Neural cell (in vitro differentiated cells): Measurements from ENCODE around the gene MYO15A. TPM values are rescaled to one million over a fixed set of nuclear protein-coding genes. Genes with fewer than 3 reads are reported as not detected.

Experiments
- H2AFZ ChIP-seq: fragments of 200-600, 300-800 bp; sonication (generic), shearing (Covaris generic); 2 replicates; pipeline ENCODE4 v1.6.0; 2014; ENCODE audit warnings: low read depth, mild to moderate bottlenecking, antibody characterized with exemption, low read length, moderate library complexity
- H3F3A ChIP-seq: fragments of 200-600 bp; shearing (Covaris generic); 2 replicates; pipeline ENCODE4 v1.6.1; 2016; ENCODE audit warnings: mild to moderate bottlenecking, moderate library complexity, mixed read lengths, antibody characterized with exemption, low read length; ENCODE audit not compliant: insufficient read depth, poor library complexity, severe bottlenecking
- H3K27ac ChIP-seq: fragments of 200-600, 300-800 bp; sonication (generic), shearing (Covaris generic); 2 replicates; pipeline ENCODE4 v1.5.1; 2014; ENCODE audit warnings: mild to moderate bottlenecking, low read length, moderate library complexity
- H3K27me3 ChIP-seq: fragments of 300-800, 200-600 bp; sonication (generic), shearing (Covaris generic); 2 replicates; pipeline ENCODE4 v1.6.0; 2014; ENCODE audit warnings: mild to moderate bottlenecking, low read depth, low read length, moderate library complexity; ENCODE audit not compliant: insufficient read depth
- H3K36me3 ChIP-seq: fragments of 300-800, 200-600 bp; sonication (generic), shearing (Covaris generic); 2 replicates; pipeline ENCODE4 v1.5.1; 2014; ENCODE audit warnings: mild to moderate bottlenecking, antibody characterized with exemption, low read length, moderate library complexity; ENCODE audit not compliant: insufficient read depth
- H3K4me2 ChIP-seq: fragments of 300-800, 200-600 bp; sonication (generic), shearing (Covaris generic); 2 replicates; pipeline ENCODE4 v1.6.0; 2014; ENCODE audit warnings: mild to moderate bottlenecking, low read length
- H3K4me3 ChIP-seq: fragments of 300-800, 200-600 bp; sonication (generic), shearing (Covaris generic); 2 replicates; pipeline ENCODE4 v1.5.1; 2014; ENCODE audit warnings: mild to moderate bottlenecking, low read length, moderate library complexity
- H3K79me2 ChIP-seq: fragments of 200-600 bp; shearing (Covaris generic); replicated peaks from 2 replicates; pipeline ENCODE4 v1.6.0; 2014; ENCODE audit warnings: mild to moderate bottlenecking, low read length, moderate library complexity; ENCODE audit not compliant: insufficient read depth
- H3K9ac ChIP-seq: fragments of 300-800, 200-600 bp; sonication (generic), shearing (Covaris generic); 2 replicates; pipeline ENCODE4 v1.6.1; 2016; ENCODE audit warnings: mild to moderate bottlenecking, low read length, mixed read lengths
- H3K9me2 ChIP-seq: fragments of 200-600 bp; shearing (Covaris generic); 2 replicates; pipeline ENCODE4 v1.6.1; 2016; ENCODE audit warnings: mild to moderate bottlenecking, low read length, mixed read lengths; ENCODE audit not compliant: insufficient read depth
- H3K9me3 ChIP-seq: fragments of 200-600, 300-800 bp; sonication (generic), shearing (Covaris generic); 2 replicates; pipeline ENCODE4 v1.6.1; 2016; ENCODE audit warnings: mild to moderate bottlenecking, mixed run types, low read length, moderate library complexity, mixed read lengths
- H4K20me1 ChIP-seq: fragments of 200-600 bp; shearing (Covaris generic); 2 replicates; pipeline ENCODE4 v1.6.1; 2016; ENCODE audit warnings: mild to moderate bottlenecking, mixed run types; ENCODE audit not compliant: insufficient read depth
- CTCF ChIP-seq: fragments of 450-650 bp; IDR thresholded peaks from 2 replicates; pipeline ENCODE4 v1.5.1; 2014; ENCODE audit warnings: antibody characterized with exemption, mild to moderate bottlenecking, moderate library complexity; ENCODE audit not compliant: poor library complexity, severe bottlenecking
- EP300 ChIP-seq: fragments of 450-650 bp; conservative IDR thresholded peaks from 2 replicates; pipeline ENCODE4 v1.6.1; 2014; ENCODE audit warnings: antibody characterized with exemption, mild to moderate bottlenecking, moderate library complexity; ENCODE audit not compliant: poor library complexity, severe bottlenecking
- EZH2 ChIP-seq: fragments of 200-600, 300-800 bp; shearing (Covaris generic), sonication (generic); IDR thresholded peaks from 2 replicates; pipeline ENCODE4 v1.6.1; 2014; ENCODE audit warnings: antibody characterized with exemption, low read length, borderline replicate concordance, mild to moderate bottlenecking; ENCODE audit not compliant: insufficient read depth, poor library complexity, severe bottlenecking
- MXI1 ChIP-seq: fragments of 450-650 bp; conservative IDR thresholded peaks from 2 replicates; pipeline ENCODE4 v1.6.1; 2014; ENCODE audit warnings: antibody characterized with exemption, mild to moderate bottlenecking; ENCODE audit not compliant: poor library complexity, severe bottlenecking
- POLR2AphosphoS5 ChIP-seq: IDR thresholded peaks from 2 replicates; pipeline ENCODE4 v1.6.1; 2012
- RAD21 ChIP-seq: fragments of 450-650 bp; conservative IDR thresholded peaks from 2 replicates; pipeline ENCODE4 v1.6.1; 2014; ENCODE audit warnings: antibody characterized with exemption, mild to moderate bottlenecking, moderate library complexity
- REST ChIP-seq: IDR thresholded peaks from 2 replicates; pipeline ENCODE4 v1.6.1; 2012; ENCODE audit warnings: borderline replicate concordance
- SMC3 ChIP-seq: fragments of 450-650 bp; conservative IDR thresholded peaks from 2 replicates; pipeline ENCODE4 v1.6.1; 2014; ENCODE audit warnings: antibody characterized with exemption, mild to moderate bottlenecking, moderate library complexity; ENCODE audit not compliant: poor library complexity
- TAF1 ChIP-seq: IDR thresholded peaks from 2 replicates; pipeline ENCODE4 v1.6.1; 2012; ENCODE audit warnings: low read depth
- polyA plus RNA-seq: library from polyadenylated mRNA; depleted of rRNA; stranded (reverse); fragments of >200 nt; gene quantifications from 2 replicates; pipeline ENCODE4 v1.2.3, GENCODE V29; 2014

MYO15A gene
- polyA plus RNA-seq, 1 donor from 2014 or later, result 1.9 TPM

GRCh38 chr17:18105027-18105426 lies 3.5 kb upstream of the MYO15A start:
- no peak for TF ChIP-seq REST
- TF ChIP-seq POLR2AphosphoS5, result no peak
- TF ChIP-seq EZH2, result no peak
- no peak for TF ChIP-seq TAF1
- no peak for TF ChIP-seq EP300
- no peak for TF ChIP-seq RAD21
- TF ChIP-seq MXI1, result no peak
- TF ChIP-seq SMC3, result no peak
- no peak for TF ChIP-seq CTCF
- no peaks in the 10 kb centered on the region for H4K20me1 ChIP-seq
- H2AFZ ChIP-seq, result no peak overlapping the region
- H3K4me2 ChIP-seq, result no peak overlapping the region
- H3K36me3 ChIP-seq, result no peaks in the 10 kb centered on the region
- no peaks in the 10 kb centered on the region for H3K79me2 ChIP-seq
- H3F3A ChIP-seq, result no peaks in the 10 kb centered on the region
- no peaks in the 10 kb centered on the region for H3K27me3 ChIP-seq
- H3K9me2 ChIP-seq, result no peaks in the 10 kb centered on the region
- no peak overlapping the region for H3K9ac ChIP-seq
- H3K4me3 ChIP-seq, result no peak overlapping the region
- H3K9me3 ChIP-seq, result no peaks in the 10 kb centered on the region
- H3K27ac ChIP-seq, result no peak overlapping the region

- no peak overlapping the region for H3K4me3 ChIP-seq
- H3K9me2 ChIP-seq, result no peaks in the 10 kb centered on the region
- no peak overlapping the region for H3K9ac ChIP-seq
- no peak overlapping the region for H3K4me2 ChIP-seq
- no peaks in the 10 kb centered on the region for H3K27me3 ChIP-seq
- H3K79me2 ChIP-seq, result no peaks in the 10 kb centered on the region
- H4K20me1 ChIP-seq, result no peaks in the 10 kb centered on the region
- H3K27ac ChIP-seq, result no peak overlapping the region
- no peaks in the 10 kb centered on the region for H3F3A ChIP-seq
- no peak overlapping the region for H2AFZ ChIP-seq
- no peaks in the 10 kb centered on the region for H3K9me3 ChIP-seq
- H3K36me3 ChIP-seq, result no peaks in the 10 kb centered on the region
- no peak for TF ChIP-seq EP300
- TF ChIP-seq EZH2, result no peak
- no peak for TF ChIP-seq POLR2AphosphoS5
- TF ChIP-seq TAF1, result no peak
- TF ChIP-seq SMC3, result no peak
- TF ChIP-seq RAD21, result no peak
- TF ChIP-seq MXI1, result no peak
- no peak for TF ChIP-seq CTCF
- TF ChIP-seq REST, result no peak
These were observed 3.0 kb upstream of the MYO15A start for GRCh38 chr17:18105595-18105994.
